HFFc6 (cell line): ENCODE results near the gene CCSER2. TPM values are rescaled to one million over a fixed set of nuclear protein-coding genes. Genes with fewer than 3 reads are reported as not detected.
A peak's percentile ranks its signal among the peaks of the same experiment; 100 is the strongest.

Experiments used
- DNase-seq: peaks from one replicate; pipeline ENCODE4 v3.0.0-alpha.2; 2018
- H3K27ac Mint-ChIP-seq: 2 replicates; pipeline ENCODE4 v1.8.0; 2020; ENCODE audit warnings: mild to moderate bottlenecking, mixed read lengths
- H3K27me3 Mint-ChIP-seq: 2 replicates; pipeline ENCODE4 v1.8.0; 2021; ENCODE audit warnings: mild to moderate bottlenecking, moderate library complexity, mixed read lengths; ENCODE audit not compliant: insufficient read depth
- H3K36me3 Mint-ChIP-seq: 2 replicates; pipeline ENCODE4 v1.8.0; 2021; ENCODE audit warnings: low read depth, mixed read lengths
- H3K4me1 Mint-ChIP-seq: 2 replicates; pipeline ENCODE4 v1.8.0; 2020; ENCODE audit warnings: low read depth, mixed read lengths
- H3K4me3 Mint-ChIP-seq: 2 replicates; pipeline ENCODE4 v1.8.0; 2020; ENCODE audit warnings: mild to moderate bottlenecking, moderate library complexity, mixed read lengths
- H3K9me3 Mint-ChIP-seq: 2 replicates; pipeline ENCODE4 v1.8.0; 2020; ENCODE audit warnings: mild to moderate bottlenecking, mixed read lengths
- total RNA-seq, 6 experiments: library from RNA; stranded (reverse); fragmentation: NEBNext Ultra II Directional; extraction: Animal tissue kit (Norgen Biotek cat#: 25700); gene quantifications; 2 replicates in 1 of 6; 3 replicates in 5 of 6; pipeline ENCODE4 v1.2.3, GENCODE V29; 2021
- TF ChIP-seq, protein P1 (sequence below): fragments of 200-600 bp; sonication (generic); IDR thresholded peaks from 2 replicates; pipeline ENCODE4 v1.5.0; 2021; ENCODE audit warnings: antibody characterized with exemption, mild to moderate bottlenecking

Gene CCSER2
- total RNA-seq, 6 experiments from 2014 or later: 36.1 to 46.9 (median 43.0) TPM

DNA sequence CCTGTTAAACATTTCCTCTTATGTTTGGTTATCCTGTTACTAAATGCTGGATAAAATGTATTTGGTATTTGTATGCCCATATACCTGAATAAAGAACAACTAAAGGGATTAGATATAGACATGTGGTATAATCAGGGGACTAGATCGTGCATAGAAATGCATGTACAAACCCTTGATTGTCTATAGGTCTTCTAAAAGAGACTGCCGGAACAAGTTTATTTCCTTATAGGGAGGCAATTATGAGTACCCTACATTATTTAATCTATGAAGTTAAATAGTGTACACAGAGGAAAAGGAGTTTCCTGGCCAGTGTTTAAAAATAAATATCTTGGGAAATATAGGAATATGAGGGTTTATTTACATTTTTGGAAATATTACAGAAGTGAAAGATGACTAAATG, 44.6 kb downstream of the CCSER2 start:
- Mint-ChIP-seq H3K27ac (no peak overlapping the region), H3K27me3 (no peaks in the 10 kb centered on the region), H3K4me3 (no peak overlapping the region), H3K4me1 (peaks cover 10% of the 10 kb centered on the region; the same call in 1 of the 2 replicates), H3K9me3 (no peaks in the 10 kb centered on the region), H3K36me3 (peaks cover 5% of the 10 kb centered on the region; the same call in 1 of the 2 replicates)
- DNase-seq: no peak
- TF ChIP-seq, protein P1, sequence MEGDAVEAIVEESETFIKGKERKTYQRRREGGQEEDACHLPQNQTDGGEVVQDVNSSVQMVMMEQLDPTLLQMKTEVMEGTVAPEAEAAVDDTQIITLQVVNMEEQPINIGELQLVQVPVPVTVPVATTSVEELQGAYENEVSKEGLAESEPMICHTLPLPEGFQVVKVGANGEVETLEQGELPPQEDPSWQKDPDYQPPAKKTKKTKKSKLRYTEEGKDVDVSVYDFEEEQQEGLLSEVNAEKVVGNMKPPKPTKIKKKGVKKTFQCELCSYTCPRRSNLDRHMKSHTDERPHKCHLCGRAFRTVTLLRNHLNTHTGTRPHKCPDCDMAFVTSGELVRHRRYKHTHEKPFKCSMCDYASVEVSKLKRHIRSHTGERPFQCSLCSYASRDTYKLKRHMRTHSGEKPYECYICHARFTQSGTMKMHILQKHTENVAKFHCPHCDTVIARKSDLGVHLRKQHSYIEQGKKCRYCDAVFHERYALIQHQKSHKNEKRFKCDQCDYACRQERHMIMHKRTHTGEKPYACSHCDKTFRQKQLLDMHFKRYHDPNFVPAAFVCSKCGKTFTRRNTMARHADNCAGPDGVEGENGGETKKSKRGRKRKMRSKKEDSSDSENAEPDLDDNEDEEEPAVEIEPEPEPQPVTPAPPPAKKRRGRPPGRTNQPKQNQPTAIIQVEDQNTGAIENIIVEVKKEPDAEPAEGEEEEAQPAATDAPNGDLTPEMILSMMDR: no peak

- Mint-ChIP-seq H3K27me3 (no peaks in the 10 kb centered on the region), H3K27ac (no peak overlapping the region), H3K9me3 (no peaks in the 10 kb centered on the region), H3K4me1 (peaks cover 10% of the 10 kb centered on the region; the same call in 1 of the 2 replicates), H3K4me3 (no peak overlapping the region), H3K36me3 (peaks cover 5% of the 10 kb centered on the region; the same call in 1 of the 2 replicates)
- no peak for DNase-seq
- TF ChIP-seq, protein P1: no peak
Observed at GRCh38 chr10:84374455-84374854, 46.1 kb downstream of the CCSER2 start.

- TF ChIP-seq, protein P1: peak; percentile 90
- no peak overlapping the region; the same call in 1 of the 2 replicates for H3K27ac Mint-ChIP-seq
- peaks cover 5% of the 10 kb centered on the region; the same call in 1 of the 2 replicates for H3K4me1 Mint-ChIP-seq
- DNase-seq: peak; percentile 40
- H3K4me3 Mint-ChIP-seq: no peak overlapping the region
- H3K27me3 Mint-ChIP-seq: no peaks in the 10 kb centered on the region
- no peaks in the 10 kb centered on the region for H3K9me3 Mint-ChIP-seq
- H3K36me3 Mint-ChIP-seq: peaks cover 5% of the 10 kb centered on the region
Observed at GRCh38 chr10:84375011-84375410, 46.6 kb downstream of the CCSER2 start.

DNA sequence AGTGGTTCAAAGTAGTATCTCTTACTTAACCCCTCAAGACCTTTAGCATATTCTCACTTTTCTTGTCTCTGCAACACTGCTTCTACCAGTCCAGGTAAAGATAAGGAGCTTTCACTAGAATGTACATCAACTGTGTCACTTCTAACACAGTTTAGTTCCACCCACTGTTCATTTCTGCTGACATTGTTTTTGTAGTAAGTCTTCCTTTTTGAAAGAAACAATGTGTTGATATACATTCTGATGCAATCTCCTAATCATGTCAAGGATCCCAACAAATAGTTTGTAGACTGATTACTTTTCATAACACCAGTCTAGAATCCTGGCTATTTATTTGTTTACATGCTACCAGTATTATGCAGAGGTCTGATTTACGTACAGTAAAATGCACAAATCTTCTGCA, 47.5 kb downstream of the CCSER2 start:
- no peak overlapping the region for H3K27ac Mint-ChIP-seq
- H3K4me1 Mint-ChIP-seq: no peaks in the 10 kb centered on the region
- H3K9me3 Mint-ChIP-seq: no peaks in the 10 kb centered on the region
- no peaks in the 10 kb centered on the region for H3K27me3 Mint-ChIP-seq
- DNase-seq: no peak
- H3K36me3 Mint-ChIP-seq: peaks cover 12% of the 10 kb centered on the region
- TF ChIP-seq, protein P1: no peak
- H3K4me3 Mint-ChIP-seq: no peak overlapping the region

DNA sequence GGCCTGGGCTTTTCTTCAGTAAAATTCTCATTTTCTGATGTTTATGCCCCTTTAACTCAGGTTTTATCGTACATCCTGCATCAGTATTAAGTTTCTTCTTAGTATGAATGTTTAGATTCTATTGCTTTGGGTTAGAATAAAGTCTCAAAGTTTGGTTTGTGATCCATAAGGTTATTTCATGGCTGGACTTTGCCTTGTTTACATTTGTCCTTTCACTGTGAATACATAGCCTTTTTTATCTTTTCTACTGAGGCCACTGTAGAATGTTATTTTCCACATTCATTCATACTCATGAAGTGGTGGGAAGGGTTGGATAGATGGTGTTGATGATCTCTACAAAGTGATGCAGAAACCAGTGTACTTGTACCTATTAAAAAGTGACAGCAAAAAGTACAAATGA, 59.8 kb downstream of the CCSER2 start:
- Mint-ChIP-seq H3K4me3 (no peak overlapping the region), H3K27me3 (no peaks in the 10 kb centered on the region), H3K36me3 (peaks cover 31% of the 10 kb centered on the region), H3K4me1 (peaks cover 11% of the 10 kb centered on the region; the same call in 1 of the 2 replicates), H3K27ac (no peak overlapping the region), H3K9me3 (0 out of 2 replicates have a peak, but pooled peaks cover 8% of the 10 kb centered on the region)
- no peak for DNase-seq
- TF ChIP-seq, protein P1: no peak
